Effector CD8-positive, alpha-beta T cell (primary cell): Measurements from ENCODE around the gene OPHN1.
"Not testable (repeated sequence)": the region's sequence is repeated elsewhere in the genome, so short reads cannot be mapped to it uniquely, and the experiment has no call there.

Source experiments
- DNase-seq: peaks from one replicate; lab custom pipeline; 2025; lab: John Stamatoyannopoulos, UW

Gene OPHN1

DNA sequence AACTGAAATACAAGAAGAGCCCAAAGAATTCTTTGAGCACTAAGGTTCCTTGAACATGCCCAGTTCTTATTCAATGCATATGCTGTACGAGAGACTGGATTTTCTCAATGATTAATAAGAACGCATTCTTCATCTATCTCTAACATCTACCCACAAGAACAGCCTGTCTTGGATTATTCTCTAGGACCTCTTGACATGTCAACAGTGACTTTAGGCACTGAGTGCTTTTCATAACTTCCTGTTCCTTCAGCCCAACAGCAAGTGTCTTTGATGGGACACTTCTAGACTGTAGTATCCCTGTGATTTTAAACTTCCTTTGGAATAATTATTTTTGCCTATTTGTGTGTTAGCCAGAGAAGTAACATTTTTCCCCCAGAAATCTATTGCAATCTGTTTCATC, 69.3 kb downstream of the OPHN1 start:
- no peak for DNase-seq

DNA sequence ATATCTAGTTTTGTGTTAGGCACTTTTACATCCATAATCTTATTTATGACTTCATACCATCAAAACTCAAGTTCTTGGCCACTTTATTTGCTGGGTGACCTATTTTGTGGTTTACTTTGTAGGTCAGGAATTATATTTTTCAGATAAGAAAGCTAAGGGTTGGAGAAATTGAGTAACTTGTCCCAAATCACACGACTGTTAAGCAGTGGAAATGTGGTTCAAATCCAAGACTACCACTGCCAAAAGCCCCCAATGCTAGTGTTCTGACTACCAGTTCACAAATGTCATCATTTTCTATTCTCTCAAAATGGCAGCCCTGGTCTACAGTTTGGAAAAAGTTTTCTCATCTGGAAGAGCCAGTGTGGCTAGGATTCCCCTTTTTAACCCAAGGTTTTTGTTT, 74.6 kb downstream of the OPHN1 start:
- DNase-seq: no peak

- no peak for DNase-seq
Observed at GRCh38 chrX:68355629-68355920, 77.7 kb downstream of the OPHN1 start.

DNA sequence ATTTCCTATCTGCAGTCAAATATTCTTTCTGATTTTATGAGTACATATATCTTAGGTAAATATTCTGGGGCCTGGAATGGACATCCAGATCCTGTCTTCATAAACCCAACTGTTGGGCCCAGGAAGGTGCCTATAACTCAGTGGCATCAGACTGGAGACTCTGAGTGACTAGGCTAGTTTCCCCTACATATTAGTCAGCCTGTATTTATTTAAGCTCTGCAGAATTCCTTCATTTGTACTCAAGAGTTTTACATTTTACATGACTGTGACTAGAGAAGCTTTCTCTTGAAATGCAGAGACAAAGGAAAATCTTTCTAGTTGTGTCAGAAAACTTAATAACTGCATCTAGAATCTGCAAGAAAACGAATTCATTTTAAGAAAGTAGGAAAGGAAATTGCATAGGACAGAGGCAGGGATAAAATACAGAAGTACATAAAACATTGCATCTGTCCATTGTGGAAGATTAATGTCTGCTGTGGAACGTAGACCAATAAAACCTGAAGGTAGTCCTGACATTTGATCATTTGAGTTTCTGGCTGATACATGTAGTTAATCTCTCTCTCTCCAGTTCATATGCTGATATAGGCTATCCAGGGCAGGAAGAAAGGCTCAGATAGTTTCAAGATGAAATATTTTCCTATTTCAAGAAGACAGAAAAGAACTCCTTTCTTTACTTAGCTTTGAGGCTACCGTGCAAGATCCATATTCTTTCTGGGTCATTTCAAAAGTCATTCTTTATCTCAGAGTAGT, 78.2 kb downstream of the OPHN1 start:
- DNase-seq: no peak

GRCh38 chrX:68345025-68345424, 88.3 kb downstream of the OPHN1 start:
- DNase-seq: no peak

DNA sequence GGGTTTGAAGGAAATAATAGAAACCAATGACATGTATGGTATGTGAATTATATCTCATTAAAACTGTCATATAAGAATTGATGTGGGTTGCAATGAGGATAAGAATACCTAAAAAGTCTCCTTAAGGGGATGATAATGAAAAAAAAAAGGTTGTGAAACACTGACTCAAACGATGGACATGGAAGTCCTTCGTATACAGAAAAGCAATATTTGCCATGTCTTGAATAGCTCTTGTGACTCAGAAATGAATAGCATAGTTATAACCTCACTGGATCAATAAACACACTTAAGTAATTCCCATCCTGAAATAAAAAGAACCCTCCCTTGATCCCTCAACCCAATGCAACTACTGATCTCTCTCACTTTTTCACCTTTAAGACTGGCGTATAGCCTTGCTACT, 89.7 kb downstream of the OPHN1 start:
- DNase-seq: no peak

- no peak for DNase-seq
Observed at GRCh38 chrX:68332201-68332731, 101.0 kb downstream of the OPHN1 start.

DNA sequence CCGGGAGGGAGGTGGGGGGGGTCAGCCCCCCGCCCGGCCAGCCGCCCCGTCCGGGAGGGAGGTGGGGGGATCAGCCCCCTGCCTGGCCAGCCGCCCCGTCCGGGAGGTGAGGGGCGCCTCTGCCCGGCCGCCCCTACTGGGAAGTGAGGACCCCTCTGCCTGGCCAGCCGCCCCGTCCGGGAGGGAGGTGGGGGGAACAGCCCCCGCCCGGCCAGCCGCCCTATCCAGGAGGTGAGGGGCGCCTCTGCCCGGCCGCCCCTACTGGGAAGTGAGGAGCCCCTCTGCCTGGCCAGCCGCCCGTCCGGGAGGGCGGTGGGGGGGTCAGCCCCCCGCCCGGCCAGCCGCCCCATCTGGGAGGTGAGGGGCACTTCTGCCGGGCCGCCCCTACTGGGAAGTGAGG, 106.5 kb downstream of the OPHN1 start:
- DNase-seq: not testable (repeated sequence)

DNA sequence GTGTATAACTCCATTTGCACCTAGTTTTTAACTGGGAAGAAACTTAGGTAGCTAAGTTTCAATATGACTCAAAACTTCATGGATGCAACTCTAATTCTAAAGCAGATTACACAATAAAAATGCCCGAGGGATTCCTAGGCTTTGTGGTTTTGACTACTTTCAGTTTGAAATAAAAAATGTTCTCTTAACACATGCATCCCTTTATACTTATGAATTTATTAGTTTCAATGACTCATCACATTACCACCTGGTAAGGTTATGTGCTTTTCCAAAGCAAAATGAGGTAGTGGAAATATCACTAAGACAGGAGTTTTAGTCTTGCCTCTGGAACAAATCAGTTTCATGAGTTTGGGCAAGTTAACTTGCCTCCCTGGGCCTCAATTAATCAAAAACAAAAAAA, 125.5 kb downstream of the OPHN1 start:
- DNase-seq: no peak

DNA sequence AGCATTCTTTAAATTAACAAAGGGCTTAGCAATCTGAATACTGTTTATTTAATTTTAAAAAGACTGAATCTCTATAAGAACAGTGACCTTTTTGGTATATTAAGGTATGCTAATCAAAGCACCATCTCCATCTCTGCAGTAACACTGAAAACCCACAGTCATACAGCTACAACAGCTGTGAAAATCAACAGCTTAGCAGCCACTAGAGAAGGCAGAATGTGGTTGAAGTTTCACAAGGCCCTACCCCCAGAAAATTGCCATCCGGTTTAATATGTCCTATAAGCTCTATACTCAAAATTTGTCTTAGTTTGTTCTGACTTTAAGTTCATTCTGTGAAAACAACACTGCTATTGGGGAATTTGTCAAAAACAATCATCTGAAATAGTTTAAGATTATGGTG, 128.7 kb downstream of the OPHN1 start:
- no peak for DNase-seq

- no peak for DNase-seq
Observed at GRCh38 chrX:68299898-68300297, 133.4 kb downstream of the OPHN1 start.

GRCh38 chrX:68292471-68292870, 140.8 kb downstream of the OPHN1 start:
- no peak for DNase-seq

- no peak for DNase-seq
Observed at GRCh38 chrX:68288127-68288526, 145.2 kb downstream of the OPHN1 start.

DNA sequence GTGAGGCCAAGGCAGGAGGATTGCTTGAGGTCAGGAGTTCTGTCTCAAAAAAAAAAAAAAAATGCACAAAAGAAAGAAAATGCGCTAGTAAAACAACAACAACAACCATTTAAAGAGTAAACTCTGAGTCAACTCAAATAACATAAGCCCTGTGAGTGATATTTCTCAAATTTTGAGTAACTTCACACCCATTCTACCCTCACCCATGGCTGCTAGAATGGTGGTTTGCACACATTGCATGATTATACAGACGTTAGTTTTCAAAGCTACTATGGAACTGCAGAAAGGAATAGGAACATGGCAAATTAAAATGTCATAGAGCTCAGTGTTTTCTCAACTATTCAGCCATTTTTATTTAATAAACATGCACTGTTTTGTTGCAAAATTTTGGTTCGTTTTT, 145.9 kb downstream of the OPHN1 start:
- DNase-seq: no peak

DNA sequence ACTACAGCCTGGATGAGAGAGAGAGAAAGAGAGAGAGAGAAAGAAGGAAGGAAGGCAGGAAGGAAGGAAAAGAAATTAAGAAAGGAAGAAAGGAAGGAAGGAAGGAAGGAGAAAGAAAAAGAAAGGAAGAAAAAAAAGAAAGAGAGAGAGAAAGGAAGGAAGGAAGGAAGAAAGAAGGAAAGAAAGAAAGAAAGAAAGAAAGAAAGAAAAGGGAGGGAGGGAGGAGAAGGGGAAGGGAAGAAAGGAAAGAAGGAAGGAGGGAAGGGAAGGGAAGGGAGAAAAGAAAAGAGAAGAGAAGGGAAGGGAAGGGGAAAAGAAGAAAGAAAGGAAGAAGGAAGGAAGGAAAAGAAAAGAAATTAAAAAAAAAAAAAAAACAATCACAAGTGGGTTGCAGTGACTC, 146.3 kb downstream of the OPHN1 start:
- no peak for DNase-seq

GRCh38 chrX:68286076-68286475, 147.2 kb downstream of the OPHN1 start:
- no peak for DNase-seq

DNA sequence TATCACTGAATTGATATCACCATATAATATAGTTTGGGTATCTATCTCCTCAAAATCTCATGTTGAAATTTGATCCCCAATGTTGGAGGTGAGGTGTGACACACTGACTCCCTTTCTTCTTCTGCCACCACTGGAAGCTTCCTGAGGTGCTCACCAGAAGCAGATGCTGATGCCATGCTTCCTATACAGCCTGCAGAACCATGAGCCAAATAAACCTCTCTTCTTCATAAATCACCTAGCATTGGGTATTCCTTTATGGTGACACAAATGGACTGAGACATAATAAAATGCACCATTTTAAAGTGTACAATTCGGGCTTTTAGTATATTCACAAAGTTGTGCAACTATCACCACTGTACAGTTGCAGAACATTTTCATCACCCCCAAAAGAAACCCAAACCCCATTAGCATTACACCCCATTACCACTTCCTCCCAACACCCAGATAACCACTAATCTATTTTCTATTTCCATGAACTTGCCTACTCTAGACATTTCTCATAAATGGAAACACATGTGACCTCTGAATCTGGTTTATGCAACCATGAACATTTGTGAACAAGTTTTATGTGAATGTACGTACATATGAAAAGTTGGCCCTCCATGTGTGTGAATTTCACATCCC, 148.9 kb downstream of the OPHN1 start:
- DNase-seq: no peak

DNA sequence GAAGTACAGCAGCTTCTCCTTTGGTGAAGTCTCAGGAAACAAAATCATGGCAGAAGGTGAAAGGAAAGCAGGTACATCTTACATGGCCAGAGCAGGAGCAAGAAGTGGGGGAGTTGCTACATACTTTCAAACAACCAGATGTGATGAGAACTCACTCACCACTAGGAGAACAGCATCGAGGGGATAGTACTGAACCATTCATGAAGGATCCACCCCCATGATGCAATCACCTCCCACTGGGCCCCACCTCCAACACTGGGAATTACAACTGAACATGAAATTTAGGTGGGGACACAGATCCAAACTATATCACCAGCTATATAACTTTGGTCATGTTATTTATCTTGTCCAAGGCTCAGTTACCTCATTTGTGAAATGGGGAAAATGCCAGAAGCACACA, 159.4 kb downstream of the OPHN1 start:
- DNase-seq: no peak

DNA sequence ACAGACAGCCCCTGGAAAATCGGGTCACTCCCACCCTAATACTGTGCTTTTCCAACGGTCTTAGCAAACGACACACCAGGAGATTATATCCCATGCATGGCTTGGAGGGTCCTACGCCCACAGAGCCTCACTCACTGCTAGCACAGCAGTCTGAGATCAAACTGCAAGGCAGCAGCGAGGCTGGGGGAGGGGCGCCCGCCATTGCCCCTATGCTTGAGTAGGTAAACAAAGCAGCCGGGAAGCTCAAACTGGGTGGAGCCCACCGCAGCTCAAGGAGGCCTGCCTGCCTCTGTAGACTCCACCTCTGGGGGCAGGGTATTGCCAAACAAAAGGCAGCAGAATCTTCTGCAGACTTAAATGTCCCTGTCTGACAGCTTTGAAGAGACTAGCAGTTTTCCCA, 168.5 kb downstream of the OPHN1 start:
- DNase-seq: not testable (repeated sequence)

DNA sequence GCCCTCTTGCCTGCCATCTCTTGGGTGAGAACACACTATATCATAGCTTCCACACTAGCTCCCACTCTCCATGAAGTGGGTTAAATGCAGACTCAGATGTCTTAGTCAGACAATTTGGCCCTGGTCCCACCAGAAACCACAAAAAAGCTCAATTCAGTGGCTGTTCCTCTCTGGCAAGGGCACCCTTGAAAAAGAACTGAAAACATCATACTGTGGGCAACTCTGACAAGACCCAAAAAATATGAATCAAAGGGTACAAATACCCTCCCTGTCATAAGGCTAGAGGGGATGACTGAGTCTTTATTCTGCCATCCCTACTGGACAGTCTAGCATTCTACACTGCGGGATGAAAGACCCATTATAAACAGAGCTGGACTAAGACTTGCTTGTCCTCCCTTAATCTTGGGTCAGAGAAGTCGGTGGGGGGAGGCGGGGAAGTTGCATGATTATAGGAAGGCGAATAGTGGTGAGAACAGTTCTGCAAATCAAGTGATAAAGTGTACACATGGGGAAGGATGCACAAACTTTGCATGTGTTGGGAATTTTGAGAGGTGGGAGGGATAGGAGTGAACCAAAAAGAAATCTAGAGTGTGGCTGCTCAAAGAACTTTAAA, 172.1 kb downstream of the OPHN1 start:
- no peak for DNase-seq

DNA sequence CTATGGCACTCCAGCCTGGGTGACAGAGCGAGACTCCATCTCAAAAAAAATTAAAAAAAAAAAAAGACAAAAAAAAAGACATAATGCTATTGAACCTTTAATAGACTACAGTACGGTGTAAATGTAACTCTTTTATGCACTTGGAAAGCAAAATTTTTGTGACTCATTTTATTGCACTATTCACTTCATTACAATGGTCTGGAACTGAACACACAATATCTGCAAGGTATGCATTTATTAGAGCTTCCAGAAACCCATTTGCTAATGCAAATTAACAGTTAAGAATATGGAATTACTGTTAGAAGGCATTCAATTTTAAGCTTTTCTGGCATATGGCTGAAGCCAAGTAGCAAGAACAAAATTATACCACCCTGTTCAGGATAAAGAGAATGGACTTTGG, 176.3 kb downstream of the OPHN1 start:
- DNase-seq: no peak

GRCh38 chrX:68254738-68255645, 178.3 kb downstream of the OPHN1 start:
- DNase-seq: no peak
